HG03520 (cell line): ENCODE measurements around the gene ZNF586.
"Not testable (repeated sequence)": the region's sequence is repeated elsewhere in the genome, so short reads cannot be mapped to it uniquely, and the experiment has no call there.

ENCODE experiments used
- ATAC-seq: cut with Tn5 transposase; IDR thresholded peaks from one replicate; pipeline ENCODE4 v1.9.1; 2021; ENCODE audit warnings: mild to moderate bottlenecking, moderate library complexity; ENCODE audit not compliant: unreplicated experiment

Gene ZNF586

GRCh38 chr19:57821501-57821900 lies 52.0 kb downstream of the ZNF586 start:
- ATAC-seq, result not testable (repeated sequence)

GRCh38 chr19:57823155-57823554 lies 53.7 kb downstream of the ZNF586 start:
- ATAC-seq, result not testable (repeated sequence)

- ATAC-seq, result not testable (repeated sequence)
These were observed 54.1 kb downstream of the ZNF586 start for GRCh38 chr19:57823608-57824007.

GRCh38 chr19:57825511-57825910 lies 56.0 kb downstream of the ZNF586 start:
- no peak for ATAC-seq

GRCh38 chr19:57829316-57829715 lies 59.8 kb downstream of the ZNF586 start:
- ATAC-seq, result no peak

DNA sequence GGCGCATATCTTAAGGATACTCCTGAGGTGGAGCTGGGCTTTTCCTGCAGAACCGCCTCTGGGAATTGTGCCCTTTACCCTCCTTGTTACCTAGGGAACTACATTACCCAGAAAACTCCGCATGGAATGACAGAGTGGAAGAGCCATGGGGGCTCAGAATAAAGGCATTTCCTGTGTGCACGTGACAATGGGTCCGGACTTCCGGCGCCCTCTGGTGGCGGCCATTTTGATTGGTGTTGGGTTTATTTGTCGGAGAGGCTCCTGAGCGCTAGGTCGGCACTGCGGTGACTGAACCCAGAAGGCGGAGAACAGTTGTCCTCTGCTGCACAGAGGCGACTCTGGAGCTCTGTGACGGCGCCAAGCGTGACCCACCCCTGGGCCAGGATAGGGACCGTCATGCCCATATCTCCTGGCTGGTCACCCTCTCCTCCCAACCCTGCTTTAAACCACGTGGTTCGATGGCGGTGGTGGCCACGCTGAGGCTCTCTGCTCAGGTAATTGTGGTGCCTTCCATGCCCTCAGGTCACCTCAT lies 60.7 kb downstream of the ZNF586 start, which contains the start of gene ZNF587B:
ZNF587B (plus strand) TSS at position 229 of the 532 bp plus-strand sequence; CDS start at position 459, 230 bp downstream.
- no peak for ATAC-seq
